Measurements from ENCODE around the gene EN1. TPM values are rescaled to one million over a fixed set of nuclear protein-coding genes. Genes with fewer than 3 reads are reported as not detected.

EN1 gene
- total RNA-seq, 1 donor: not detected

DNA sequence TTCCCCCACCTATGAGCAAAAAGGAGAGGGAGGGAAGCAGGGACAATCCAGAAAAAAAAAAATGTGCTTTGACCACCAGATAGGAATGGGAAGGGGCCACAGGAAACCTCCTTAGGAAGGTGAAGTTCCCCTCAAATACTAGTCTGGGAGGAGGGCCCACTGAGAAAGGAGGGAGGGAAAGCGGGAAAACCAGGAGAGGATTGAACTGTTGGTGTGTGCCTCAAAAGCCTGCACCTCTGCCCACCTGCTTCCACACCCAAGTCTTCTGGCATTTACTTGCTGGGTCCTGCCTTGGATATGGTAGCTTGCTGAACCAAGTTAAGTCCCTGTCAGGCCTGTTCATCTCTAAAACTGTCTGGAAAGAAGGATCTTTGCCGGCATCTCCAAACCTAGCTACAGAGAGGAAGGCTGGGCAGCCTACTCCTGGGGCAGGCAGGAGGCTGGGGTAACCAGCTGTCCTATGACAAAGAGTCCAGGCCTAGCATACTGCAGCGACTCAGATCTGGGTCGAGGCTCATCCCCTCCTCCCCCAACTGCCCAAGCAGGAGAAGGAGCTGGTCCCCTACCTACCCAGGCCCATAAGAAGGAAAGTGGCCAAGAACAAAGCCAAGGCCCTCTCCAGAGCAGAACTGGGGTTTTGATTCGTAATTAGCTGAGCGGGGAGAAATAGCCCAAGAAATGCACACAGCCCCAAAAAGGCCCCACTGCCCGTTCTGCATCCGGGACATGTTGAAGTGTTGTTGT lies 3.0 kb downstream of the EN1 start:
- no peak for DNase-seq (ENCODE audit: low read depth in 2 of 3, low spot score in 2 of 3)

DNA sequence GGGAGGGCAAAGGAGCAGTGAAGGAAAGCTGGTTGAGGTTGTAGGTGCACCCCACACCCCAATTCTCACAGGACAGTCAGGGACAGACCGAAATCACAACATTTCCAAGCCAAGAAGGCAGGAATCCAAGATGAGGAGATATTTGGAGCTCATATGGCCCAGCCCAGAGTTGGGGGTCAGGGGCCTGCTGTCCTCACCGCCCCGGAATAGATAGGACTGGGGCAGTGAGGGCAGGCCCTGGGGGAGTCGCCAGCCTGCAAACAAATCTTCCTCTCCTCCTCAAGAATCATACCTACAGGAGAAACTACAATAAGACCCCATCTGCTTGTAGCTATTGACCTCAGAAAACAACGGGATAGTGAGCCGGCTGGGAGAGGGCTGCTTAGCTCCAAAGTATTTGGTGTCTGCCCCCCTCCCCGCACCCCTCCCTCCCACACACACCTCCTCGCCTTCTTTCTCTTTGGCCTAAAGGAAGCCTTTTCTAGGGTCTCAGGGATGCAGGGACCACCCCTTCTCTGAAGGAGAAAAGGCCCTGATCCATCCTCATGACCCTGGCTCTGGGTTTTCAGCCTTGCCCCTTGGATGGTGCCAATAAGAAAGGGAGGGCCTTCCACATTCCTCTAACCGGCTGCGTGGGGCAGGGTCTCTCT lies 3.8 kb downstream of the EN1 start:
- DNase-seq (ENCODE audit: low read depth in 2 of 3, low spot score in 2 of 3): no peak

DNA sequence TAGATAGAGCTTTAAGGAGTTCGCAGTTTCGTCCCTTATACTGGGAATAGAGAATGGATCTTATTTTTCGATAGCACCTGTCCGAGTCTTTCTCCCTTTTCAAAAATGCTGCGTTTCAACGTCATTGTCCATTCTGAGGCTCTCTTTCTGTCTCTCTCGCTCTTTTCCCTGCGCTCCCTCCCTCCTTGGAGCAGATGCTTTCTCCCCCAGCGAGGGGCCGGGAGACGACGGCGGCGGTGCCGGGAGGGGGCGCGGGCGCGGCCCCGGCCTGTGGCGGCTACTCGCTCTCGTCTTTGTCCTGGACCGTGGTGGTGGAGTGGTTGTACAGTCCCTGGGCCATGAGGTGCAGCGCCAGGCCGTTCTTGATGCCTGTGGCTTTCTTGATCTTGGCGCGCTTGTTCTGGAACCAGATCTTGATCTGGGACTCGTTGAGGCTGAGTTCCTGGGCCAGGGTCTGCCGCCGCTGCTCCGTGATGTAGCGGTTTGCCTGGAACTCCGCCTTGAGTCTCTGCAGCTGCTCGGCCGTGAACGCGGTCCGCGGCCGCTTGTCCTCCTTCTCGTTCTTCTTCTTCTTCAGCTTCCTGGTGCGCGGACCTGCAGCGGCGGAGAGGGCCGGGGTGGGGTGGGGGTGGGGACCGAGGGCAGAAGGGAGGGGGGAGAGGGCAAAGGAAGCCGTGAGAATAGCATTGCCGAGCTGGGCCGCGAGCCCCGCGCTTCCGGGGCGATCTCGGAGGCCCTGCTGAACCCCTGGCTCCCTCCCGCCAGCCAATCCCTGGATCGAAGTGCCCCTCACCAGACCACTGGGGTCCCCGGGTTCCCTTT lies 4.6 kb downstream of the EN1 start:
- DNase-seq (ENCODE audit: low read depth in 2 of 3, low spot score in 2 of 3): no peak

- DNase-seq (ENCODE audit: low read depth in 2 of 3, low spot score in 2 of 3): peak in 1 of 3 donors; percentile 56
Measured at GRCh38 chr2:118841828-118842461, 5.5 kb downstream of the EN1 start.

GRCh38 chr2:118841450-118841827 lies 6.0 kb downstream of the EN1 start:
- DNase-seq (ENCODE audit: low read depth in 2 of 3, low spot score in 2 of 3): no peak

DNA sequence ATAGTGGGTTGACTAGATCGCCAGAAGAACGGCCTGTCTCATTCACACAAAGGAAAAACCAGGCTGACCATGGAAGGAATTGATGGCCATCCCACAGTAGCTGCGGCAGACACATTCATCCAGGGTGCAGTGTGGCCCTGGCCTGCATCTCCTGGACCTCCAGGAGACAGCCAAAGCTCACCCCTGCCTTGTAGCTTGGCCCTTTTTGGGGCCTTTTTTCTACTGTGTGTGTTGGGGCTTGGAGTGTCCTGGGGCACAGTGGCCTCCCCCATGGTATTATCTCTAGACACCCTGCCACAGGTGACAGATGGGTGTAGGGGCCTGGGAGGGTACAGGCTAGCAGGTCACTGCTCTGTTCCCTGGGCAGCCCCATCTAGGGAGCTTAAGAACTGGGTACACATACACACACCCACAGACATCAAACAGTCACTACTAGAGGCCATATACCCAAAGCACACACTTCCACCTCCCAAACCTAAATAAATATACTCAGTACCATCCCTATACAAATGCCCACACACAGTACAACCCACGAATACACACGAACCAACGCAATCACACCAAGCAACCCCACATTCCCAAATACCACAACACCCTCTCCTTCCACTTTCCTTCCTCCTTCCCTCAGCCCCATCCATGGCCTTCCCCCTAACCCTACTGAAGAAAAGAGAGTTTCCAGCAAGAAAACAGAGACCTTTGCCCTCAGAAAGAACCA lies 8.6 kb downstream of the EN1 start:
- DNase-seq (ENCODE audit: low read depth in 2 of 3, low spot score in 2 of 3): no peak

- DNase-seq (ENCODE audit: low read depth in 2 of 3, low spot score in 2 of 3): no peak
Measured at GRCh38 chr2:118837621-118838020, 9.8 kb downstream of the EN1 start.

DNA sequence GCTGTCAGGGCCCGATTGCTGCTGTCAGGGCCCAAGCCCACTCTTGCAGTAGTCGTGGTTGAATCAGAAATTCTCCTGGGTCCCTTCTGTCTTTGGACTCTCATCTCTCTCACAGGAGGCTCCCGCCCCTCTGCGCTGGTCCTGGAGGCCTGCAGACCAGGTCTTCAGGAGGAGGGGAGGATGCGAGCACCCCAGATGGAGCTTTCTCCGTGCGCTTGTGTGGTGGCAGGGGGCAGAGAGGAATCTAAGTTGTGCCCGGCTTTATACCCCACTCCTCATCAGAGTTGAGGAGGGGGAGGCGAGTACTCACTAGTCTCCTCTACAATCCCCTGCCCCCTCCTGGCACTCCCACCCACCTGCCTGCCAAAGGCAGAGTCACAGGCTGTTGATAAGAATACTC lies 10.4 kb downstream of the EN1 start:
- no peak for DNase-seq (ENCODE audit: low read depth in 2 of 3, low spot score in 2 of 3)

DNA sequence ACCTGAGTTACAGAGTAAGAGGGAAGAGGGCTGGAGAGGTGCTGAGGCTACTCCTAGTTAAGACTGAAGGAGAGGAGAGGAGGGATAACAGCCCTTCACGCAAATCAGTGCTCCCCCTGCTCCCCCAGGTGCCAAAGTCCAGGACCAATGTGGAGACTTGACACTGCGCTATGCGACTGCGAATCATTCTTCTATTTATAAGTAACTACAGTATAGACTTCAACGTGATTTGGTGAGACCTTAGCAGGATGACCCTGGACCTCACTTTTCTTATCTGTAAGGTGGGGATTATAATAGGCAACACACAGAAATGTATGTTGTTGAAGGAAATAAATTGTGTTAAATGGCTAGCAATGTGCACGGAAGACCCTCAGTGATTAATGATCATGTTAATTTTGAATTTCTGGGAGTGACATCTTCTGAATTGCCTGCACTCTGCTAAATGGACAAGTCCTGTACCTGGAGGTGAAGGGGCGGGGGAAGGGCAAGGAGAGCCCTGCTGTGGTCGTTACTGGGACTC lies 11.0 kb downstream of the EN1 start:
- no peak for DNase-seq (ENCODE audit: low read depth in 2 of 3, low spot score in 2 of 3)

GRCh38 chr2:118835746-118836410 lies 11.6 kb downstream of the EN1 start:
- no peak for DNase-seq (ENCODE audit: low read depth in 2 of 3, low spot score in 2 of 3)

DNA sequence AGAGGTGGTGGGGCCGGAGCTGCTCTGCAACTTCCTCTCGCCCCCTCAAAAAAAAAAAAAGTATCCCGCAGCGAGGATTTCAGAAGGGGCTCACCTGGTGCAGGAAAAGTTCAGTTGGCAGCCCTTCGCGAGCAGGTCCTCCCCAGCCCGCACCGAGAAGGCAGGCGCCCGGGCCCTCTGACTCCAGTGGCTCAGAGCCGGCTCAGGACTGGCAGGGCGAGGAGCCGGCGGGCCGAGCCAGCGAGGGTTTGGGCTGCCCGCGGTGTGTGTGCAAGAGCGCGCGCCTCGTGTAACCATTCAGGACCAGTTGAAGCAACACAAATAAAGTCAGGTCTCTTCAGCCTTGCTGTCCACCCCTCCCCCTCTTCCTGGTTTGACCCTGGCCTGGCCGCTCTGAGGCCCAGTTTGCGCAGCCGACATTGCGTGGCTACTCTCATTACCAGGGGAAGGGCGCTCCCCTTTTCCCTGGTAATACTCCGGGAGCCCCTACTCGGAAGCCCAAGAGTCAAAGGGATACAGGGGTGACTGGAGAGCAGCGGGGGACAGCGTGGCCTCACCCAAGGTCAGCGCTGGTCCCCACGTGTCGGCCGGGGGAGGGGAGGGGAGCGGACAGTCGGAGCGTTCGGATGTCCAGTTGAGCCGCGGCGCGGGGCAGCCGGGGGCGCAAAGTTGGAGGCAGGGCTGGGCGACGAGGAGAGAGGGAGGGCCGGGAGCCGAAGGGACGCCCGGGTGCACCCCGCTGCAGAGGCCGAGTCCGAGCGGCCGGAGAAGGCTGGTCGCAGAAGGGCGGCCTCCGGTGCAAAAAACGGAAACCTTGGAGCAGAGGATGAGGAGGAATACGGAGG lies 12.3 kb downstream of the EN1 start:
- no peak for DNase-seq (ENCODE audit: low read depth in 2 of 3, low spot score in 2 of 3)

GRCh38 chr2:118834440-118834810 lies 13.0 kb downstream of the EN1 start:
- DNase-seq (ENCODE audit: low read depth in 2 of 3, low spot score in 2 of 3): no peak

DNA sequence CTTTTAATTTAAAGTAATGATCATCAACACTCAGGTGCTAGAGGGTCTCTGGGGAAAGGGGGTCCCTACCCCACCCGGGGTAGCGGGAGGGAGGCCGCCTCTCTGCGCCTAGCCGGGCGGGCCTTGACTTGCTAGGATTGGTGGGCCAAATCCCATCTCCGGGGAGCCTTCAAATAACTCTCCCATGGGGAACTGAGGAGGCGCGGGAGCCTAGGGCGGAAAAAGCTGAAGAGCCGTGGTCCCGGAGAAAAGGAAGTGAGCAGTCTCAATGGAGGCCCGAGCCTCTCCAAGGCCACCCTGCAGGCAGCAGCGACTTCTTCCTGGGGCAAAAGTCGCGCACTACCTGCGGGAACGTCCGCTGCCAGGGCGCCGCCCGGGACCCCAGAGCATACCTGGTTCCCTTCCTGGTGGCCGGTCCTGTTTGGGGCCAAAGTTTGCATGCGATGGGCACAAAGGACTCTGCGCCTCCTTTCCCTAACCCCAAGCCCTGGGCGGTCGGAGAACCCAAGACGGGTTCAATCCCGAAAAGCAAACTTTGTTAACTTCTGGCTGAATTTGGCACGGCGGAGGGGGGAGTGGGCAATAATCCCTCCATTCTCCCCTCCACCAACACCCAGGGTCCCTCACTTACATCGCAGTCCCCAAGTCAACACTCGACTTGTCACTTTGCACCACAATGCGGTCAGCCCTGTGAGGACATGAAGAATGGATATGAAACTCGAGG lies 13.6 kb downstream of the EN1 start:
- no peak for DNase-seq (ENCODE audit: low read depth in 2 of 3, low spot score in 2 of 3)

GRCh38 chr2:118832791-118833715 lies 14.4 kb downstream of the EN1 start:
- no peak for DNase-seq (ENCODE audit: low read depth in 2 of 3, low spot score in 2 of 3)

DNA sequence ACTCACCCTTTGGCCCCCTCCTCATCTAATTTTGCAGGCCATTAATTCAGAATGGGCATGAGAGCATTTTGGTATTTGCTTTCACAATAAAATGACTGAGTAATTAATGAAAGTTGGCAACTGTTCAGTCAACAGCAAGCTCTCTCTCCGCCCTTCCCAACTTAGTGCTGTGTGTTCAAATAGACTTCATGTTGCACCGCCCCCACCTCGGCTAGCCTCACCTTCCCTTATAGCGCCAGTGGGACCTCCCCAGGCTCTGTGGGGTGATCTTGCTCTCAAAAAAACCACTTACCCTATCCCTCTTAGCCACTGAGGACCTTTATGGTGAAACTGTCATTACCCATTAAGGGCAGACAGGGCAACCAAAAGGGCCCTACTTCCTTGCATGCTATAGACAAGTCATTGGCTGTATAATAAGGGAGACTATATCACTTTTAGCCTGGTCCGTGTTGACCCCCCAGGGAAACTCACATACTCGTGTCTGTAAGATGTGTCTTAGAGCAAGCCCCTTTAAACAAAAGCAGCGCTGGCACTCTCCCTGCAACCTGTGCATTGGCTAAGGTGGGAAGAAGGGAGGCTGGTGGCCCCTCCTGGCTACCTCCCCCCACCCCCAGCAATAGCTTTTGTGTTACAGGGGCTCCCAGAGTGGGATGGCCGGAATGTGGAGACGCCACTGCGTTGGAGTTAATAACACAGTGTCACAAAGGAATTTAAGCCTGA lies 15.2 kb downstream of the EN1 start:
- no peak for DNase-seq (ENCODE audit: low read depth in 2 of 3, low spot score in 2 of 3)

- DNase-seq (ENCODE audit: low read depth in 2 of 3, low spot score in 2 of 3): no peak
Measured at GRCh38 chr2:118830881-118831280, 16.6 kb downstream of the EN1 start.

GRCh38 chr2:118830118-118830517 lies 17.3 kb downstream of the EN1 start:
- DNase-seq (ENCODE audit: low read depth in 2 of 3, low spot score in 2 of 3): no peak

Measured in hematopoietic multipotent progenitor cell (in vitro differentiated cells).